GM21737 (cell line): ENCODE results near the gene THG1L.
A peak's percentile ranks its signal among the peaks of the same experiment; 100 is the strongest.
"Not testable (repeated sequence)": the region's sequence is repeated elsewhere in the genome, so short reads cannot be mapped to it uniquely, and the experiment has no call there.

Experiments used
- ATAC-seq: cut with Tn5 transposase; IDR thresholded peaks from one replicate; pipeline ENCODE4 v1.9.1; 2021; ENCODE audit warnings: mild to moderate bottlenecking, moderate library complexity; ENCODE audit not compliant: unreplicated experiment

The THG1L gene

DNA sequence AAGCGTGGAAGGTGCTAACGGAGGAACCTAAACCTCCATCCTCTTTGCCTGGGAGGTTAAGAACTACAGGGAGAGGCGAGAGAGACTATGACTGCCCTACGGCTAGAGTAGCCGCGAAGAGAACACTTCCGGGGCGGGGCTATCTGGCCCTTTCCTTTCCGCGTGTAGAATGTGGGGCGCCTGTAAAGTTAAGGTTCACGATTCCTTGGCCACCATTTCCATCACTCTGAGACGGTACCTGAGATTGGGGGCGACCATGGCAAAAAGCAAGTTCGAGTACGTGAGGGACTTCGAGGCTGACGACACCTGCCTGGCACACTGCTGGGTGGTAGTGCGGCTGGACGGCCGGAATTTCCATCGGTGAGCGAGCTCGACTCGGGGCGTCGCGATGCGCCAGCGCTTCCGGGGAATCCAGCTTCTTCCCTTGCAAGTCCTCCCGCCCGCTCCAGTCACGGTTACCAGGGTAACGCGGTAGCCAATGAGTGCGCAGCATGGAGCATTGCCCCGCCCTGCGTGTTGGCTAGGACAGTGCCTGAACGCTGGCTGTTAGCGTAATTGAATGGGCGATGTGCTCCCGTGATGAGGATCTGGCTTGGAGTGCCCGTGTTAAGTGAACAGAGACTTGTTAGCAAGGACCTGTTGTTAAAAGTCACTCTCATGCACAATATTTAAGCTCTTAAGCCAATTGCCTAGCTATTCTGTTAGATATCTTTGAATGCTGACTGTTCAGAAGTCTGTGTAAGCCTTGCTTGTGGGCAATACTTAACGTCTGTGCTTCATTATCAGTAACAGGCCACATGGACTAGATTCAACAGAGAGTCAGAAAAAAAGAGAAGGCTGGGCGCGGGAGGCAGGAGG, at the start of gene THG1L:
THG1L (plus strand) TSS at position 149 of the 858 bp plus-strand sequence; CDS start at position 170, 21 bp downstream.
- peak; percentile 91 for ATAC-seq

DNA sequence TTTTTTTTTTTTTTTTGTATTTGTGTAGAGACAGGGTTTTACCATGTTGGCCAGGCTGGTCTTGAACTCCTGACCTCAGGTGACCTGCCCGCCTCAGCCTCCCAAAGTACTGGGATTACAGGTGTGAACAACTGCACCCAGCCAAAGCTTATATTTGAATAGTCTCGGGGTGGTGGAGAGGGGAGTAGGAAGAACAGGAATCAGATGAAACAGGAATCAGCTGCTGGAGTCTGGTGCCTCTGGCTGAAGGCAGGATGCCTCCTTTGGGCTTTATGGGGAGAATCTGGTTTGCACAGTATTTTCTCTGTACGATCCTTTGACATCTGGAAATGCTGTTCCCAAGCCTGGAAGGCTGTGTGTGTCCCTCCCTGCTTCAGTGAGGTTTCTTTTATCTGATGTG, 49.0 kb upstream of the THG1L start:
- ATAC-seq = no peak

DNA sequence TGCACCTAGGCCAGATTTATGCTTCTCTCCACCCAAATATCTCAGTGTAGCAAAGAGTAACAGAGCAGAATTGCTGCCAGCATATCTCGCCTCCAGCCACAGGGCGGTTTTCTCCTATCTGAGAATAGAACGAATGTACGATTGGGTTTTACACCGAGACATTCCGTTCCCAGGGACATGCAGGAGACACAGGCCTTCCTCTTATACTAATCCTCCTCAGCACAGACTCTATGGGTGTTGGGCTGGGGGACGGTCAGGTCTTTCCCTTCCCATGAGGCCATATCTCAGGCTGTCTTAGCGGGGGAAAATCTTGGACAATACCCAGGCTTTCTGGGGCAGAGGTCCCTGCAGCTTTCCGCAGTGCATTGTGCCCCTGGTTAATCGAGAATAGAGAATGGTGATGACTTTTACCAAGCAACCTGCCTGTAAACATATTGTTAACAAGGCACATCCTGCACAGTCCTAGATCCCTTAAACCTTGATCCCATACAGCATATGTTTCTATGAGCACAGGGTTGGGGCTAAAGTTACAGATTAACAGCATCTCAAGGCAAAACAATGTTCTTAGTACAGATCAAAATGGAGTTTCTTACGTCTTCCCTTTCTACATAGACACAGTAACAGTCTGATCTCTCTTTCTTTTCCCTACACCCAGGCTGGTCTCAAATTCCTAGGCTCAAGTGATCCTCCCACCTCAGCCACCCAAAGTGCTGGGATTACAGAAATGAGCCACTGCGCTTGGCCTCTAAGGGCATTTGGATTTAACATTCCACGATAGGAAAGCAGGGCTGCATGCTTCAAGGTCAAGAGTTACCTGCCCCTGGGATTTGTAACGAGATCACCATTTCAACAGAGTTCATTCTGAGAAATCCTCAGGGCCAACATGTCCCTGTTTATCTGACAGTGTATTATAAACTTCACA, 44.7 kb upstream of the THG1L start:
- not testable (repeated sequence) for ATAC-seq

DNA sequence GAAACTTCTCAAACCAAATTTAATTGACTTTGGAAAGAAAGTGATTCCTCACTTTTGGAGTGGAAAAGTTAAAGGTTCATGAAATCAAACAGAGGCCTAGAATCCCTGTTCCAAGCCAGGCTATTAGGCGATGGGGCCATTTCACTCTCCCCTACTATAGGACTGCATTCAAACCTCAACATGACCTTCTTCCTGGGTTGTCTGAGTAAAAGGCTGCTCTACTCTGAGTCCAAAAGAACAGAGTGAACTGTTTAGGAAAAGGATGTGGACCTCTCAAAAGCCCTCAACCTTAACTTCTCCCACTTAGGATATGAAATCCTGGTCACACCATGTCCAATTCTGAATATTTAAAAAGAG, 44.0 kb upstream of the THG1L start:
- no peak for ATAC-seq

DNA sequence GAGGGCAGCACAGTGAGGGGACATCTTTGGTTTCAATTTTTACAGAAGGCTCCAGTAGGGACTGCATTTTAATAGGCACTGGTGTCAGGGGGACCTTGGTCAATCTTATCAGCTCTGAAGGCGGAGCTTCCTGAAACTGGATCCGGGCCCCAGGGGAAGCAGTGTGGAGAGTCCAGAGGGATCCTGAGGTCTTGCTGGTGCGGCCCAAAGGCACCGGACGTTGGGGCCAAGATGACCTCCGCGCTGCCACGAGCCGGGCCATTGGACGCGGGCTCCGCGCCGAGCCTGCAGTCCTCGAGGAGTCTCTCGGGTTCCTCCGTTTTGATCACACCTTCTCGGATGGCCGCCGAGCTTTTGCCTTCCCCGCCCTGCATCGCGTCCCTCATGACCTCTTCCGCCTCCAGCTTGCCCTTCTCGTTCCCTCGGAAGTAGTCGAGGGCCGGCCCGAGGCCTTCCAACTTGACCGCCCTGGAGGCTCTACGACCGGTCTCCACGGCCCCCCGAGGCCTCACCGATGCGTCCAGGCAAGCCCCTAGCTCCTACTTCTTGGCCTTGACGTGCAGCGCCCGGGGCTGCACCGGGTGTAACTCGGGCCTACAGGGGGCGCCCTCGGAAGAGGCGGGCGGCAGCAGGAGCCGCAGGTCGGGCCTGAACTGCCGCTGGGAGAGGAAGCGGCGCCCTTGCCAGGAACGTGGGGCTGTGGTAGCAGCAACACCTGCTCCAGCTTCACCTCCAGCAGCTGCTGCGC, 41.1 kb upstream of the THG1L start:
- no peak for ATAC-seq

DNA sequence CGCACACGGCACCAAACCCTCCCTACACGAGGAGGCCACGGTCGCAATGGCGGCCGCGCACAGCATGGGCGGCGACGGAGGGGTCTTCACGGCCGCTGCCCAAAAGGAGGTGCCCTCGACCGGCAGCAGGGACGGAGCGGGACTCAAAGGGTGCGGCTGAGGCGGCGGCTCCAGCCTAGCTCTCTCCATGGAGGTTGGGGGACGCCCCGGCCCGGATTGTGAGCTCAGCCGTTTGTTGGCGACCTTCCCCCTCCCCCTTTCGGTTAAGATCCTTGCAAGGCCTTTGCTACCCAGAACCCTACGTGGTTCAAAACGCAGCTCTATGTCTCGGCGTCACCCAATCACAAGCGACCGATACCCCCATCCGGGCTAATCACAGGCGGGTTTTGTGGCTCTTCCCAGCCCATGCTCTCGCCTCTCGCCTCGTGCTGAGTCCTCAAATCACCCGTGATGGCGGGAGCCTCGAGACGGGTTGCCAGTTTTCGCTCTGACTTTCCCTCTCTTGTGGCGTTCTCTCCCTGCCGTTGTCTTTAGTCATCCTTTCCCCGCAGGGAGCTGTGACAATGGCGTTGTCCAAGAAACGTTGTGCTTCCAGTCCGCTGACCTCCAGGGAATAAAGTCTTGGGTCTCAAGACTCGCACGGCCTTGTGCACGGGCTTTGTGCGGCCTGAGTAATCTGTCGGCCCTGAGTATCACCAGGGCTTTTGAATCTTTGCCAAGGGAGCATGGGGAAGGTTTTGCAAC, 40.4 kb upstream of the THG1L start:
- no peak for ATAC-seq

DNA sequence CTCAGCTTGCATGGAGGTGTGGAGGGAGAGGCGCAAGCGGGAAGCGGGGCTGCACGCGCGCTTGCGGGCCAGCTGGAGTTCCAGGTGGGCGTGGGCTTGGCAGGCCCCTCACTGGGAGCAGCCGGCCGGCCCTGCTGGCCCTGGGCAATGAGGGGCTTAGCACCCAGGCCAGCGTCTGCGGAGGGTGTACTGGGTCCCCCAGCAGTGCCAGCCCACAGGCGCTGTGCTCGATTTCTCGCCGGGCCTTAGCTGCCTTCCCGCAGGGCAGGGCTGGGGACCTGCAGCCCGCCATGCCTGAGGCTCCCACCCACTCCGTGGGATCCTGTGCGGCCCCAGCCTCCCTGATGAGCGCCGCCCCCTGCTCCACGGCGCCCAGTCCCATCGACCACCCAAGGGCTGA, 37.4 kb upstream of the THG1L start:
- ATAC-seq = not testable (repeated sequence)

DNA sequence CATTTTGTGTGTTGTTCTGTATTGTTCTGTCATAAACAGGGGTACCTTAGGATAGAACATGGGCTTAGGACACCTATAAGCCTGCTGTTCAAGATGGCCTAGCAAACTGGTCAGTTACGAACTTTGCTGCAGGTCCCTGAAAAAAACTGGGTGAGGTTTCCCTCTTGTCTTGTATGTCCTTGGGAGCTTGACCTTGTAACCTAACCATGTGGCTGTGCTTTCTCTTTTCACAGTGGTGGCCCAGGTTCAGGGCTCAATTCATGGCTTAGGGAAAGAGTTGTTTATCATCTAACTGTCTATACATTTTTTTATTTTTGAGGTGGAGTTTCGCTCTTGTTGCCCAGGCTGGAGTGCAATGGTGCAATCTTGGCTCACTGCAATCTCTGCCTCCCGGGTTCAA, 35.1 kb upstream of the THG1L start:
- not testable (repeated sequence) for ATAC-seq

DNA sequence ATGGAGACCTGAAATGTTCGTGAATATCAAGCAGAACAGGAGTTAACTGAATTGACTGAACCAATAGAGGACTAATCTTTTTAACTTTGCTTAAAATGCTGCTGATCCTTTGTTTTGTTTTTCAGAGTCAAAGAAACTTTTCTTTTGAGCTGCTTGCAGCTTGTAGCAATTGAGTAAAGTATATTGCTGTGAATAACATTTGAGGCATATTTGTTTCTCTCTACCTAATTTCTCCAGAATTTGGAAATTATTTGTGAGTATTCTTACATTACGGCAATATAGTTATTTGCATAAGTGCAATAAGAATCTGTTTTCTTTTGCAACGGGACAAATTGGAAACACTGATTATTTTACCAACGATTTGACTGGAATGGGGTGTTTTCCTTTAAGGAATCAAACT, 32.5 kb upstream of the THG1L start:
- not testable (repeated sequence) for ATAC-seq

DNA sequence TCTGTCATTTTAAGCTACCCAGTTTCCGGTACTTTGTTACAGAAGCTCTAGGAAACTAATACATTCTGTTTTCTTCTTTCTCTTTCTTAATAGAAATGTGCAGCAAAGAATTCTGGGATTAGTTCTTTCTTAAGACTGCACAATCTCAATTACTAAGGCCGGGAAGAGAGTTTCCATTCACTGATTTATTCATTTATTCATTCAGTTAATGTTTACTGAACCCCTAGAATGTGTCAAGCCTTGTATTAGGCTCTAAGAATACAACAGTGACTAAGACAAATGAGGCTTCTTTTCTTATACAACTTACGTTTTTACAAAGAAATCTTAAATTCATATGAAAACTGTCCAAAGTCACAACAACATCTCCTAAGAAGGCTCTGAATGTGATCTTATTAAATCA, 27.5 kb upstream of the THG1L start:
- ATAC-seq = no peak

DNA sequence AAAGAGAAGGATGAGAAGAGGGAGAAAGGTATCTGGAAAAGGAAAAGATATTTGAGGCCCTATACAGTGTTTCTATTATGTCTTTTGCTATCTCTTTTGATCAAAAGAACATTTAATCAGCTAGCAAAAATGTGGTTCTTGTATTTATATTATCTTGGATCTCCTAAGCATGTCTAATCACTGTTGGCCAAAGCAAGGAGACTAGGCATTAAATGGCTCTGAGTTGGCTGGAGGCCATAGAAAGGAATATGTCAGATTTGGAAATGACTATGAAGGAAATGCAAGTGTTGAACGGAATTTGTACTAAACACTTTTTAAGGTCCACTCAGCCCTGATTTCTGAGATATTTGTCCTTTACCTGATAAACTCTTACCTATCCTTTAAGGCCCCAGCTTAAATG, 22.4 kb upstream of the THG1L start:
- ATAC-seq = no peak

DNA sequence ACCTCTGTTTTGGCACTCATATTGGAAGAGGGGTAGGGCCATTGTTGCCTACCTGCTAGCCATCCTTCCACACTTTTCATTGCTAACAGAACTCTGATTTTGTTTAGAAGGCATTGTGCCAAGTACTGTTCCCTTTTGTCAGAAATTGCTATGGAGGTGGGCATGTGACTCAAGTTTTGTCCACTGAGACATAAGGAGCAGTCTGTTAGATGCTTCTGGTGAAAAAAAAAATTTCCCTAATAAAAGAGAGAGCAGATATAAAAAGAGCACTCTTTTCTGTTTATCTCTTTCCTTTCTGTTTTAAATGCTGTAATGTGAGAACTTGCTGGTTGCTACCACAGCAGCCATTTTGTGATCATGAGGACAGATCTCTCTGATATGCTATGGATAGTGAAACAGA, 21.9 kb upstream of the THG1L start:
- no peak for ATAC-seq

DNA sequence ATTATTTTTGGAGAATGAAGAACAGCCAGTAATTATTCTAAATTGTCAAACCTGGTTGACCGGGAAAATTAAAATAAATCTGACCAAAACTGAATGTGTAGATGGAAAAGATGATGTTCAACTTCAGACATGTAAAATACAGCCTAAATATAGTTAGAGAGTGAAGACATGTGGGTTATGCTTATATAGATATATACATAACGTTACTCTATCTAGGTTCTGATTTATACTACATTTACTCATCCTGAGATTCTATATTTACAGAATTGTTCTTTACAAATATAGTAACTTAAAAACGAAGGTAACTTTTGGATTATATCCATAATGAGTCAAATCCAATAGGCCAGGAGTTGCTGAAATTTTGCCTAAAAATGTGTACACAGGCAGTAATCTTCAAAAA, 20.8 kb upstream of the THG1L start:
- ATAC-seq = no peak

DNA sequence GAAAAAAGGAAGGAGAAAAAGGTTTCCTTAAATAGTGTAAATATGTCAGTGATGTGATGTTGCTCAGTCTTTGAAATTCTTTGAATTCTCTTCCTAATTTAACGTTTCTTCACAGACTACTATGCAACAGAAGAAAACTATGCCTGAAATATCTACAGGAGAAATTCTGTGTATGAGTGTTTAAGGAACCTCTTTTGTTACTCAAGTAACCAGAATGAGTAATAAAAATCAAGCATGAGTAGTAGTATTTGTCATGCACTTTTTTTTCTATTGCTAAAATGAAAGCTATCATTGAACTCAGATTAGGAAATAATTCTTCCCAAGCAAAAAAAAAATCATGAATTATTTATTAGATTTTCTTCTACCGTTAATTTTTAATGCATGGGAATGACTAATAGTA, 20.3 kb upstream of the THG1L start:
- ATAC-seq = no peak

DNA sequence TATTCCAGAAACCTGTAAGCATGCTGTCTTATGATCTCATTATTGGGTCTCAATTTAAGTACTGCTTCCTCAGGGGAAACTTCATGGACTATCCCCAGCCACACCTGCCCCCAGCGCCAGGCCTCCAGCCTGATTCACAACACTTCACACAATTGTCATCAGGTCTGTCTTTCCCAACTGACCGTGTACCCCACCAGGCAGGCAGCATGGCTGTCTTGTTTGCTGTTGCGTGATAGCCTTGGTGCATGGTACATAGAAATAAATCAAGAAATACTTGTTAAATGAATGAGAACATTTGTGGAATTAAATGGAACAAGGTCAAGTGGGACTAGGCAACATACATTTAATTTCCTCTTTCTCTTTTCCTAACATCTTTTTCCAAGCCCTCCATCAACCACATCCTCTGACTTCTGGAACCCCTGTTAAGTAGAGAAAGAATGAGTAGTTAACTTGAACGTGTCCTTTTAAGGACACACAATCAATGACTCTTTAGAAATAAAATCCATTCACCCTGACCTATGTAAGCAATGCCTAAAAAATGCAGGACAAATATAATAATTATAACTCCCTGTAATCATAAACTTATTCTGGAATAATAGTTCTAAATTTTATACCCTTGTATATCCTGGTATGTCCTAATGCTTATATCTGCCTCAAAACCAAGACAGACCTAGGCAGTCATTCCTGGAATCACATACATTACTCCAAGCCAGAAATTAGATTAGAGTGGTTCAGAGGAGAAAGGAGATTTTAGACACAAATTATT, 17.2 kb upstream of the THG1L start:
- ATAC-seq = no peak

DNA sequence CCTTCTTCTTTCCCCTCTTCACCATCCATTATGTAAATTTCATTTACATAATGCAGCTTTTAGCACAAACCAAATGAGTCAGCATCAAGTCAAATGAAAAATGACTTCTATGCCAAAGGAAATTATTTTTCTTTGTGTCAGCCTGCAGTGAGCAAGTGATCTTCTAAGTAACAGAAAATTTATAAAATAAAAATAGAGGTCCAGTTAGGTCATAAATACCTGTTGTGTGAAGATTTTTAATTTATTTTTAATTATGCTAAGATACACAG, 16.7 kb upstream of the THG1L start:
- ATAC-seq = no peak

DNA sequence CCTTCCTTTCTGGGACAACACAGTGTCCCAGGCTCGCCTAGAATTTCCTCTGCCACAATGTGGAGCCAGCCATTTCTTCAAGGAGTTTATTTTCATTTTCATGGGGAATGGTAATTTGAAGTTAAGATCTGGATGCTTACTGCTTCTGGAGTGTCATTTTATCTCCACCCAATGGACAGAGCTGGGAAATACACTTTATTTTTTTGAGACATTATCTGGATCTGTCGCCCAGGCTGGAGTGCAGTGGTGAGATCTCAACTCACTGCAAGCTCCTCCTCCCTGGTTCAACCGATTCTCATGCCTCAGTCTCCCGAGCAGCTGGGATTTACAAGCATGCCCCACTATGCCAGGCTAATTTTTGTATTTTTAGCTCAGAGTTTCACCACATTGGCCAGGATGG, 12.7 kb upstream of the THG1L start:
- ATAC-seq = no peak

DNA sequence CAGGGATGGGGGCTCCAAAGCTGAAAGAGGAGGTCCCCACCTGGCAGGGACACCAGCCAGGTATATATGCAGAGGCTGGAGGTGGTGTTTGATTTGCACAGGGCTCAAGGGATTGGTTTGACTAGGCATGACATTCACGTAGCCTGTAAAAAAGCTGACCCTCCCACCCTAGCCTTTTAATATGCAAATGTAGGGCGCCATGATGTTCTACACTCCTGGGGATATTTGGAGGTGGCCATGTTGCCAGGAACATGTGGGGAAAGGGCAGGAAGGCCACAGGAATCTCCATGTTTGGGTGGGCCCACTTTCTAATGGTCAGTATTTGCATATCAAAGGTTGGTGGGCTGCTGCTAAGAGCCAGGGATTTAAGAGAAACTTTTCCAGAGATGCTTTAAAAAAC, 12.0 kb upstream of the THG1L start:
- no peak for ATAC-seq

DNA sequence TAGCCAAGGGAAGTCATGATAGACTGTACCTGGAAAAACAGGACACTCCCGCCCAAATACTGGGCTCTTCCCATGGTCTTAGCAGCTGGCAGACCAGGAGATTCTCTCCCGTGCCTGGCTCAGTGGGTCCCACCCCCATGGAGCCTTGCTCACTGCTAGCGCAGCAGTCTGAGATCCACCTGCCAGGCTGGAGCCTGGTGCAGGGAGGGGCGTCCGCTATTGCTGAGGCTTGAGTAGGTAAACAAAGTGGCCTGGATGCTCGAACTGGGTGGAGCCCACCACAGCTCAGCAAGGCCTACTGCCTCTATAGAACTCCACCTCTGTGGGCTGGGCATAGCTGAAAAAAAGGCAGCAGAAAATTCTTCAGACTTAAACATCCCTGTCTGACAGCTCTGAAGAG, 10.1 kb upstream of the THG1L start:
- no peak for ATAC-seq

DNA sequence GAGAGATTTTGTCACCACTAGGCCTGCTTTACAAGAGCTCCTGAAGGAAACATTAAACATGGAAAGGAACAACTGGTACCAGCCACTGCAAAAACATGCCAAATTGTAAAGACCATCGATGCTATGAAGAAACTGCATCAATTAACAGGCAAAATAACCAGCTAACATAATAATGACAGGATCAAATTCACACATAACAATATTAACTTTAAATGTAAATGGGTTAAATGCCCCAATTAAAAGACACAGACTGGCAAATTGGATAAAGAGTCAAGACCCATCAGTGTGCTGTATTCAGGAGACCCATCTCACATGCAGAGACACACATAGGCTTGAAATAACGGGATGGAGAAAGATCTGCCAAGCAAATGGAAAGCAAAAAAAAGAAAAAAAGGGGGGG, 8.3 kb upstream of the THG1L start:
- ATAC-seq = not testable (repeated sequence)
